ENCODE measurements around the gene ZNF276. TPM values are rescaled to one million over a fixed set of nuclear protein-coding genes. Genes with fewer than 3 reads are reported as not detected.
"Not testable (repeated sequence)": the region's sequence is repeated elsewhere in the genome, so short reads cannot be mapped to it uniquely, and the experiment has no call there.

The ZNF276 gene
- total RNA-seq, 1 donor from 2014 or later = 9.0 TPM

DNA sequence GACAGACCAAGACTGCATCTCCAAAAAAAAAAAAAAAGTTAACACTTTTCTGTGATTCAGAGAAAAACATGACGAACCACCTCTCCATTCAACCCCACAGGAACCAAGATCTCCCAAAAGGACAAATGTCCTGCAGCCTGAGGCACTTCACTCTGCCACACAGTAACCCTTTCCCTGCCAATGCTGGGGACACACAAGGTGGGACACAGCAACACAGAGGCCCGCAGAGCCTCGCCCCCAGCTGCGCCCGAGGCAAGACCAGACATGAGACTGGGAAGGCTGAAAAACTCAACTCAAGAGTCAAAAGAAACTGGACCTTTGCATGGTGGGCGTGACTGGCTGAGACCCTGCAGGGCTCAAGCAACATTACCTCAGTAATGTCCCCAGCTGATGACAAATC is 61.2 kb downstream of the ZNF276 start:
- DNase-seq (ENCODE audit: low read depth in 2 of 2) = no peak

DNA sequence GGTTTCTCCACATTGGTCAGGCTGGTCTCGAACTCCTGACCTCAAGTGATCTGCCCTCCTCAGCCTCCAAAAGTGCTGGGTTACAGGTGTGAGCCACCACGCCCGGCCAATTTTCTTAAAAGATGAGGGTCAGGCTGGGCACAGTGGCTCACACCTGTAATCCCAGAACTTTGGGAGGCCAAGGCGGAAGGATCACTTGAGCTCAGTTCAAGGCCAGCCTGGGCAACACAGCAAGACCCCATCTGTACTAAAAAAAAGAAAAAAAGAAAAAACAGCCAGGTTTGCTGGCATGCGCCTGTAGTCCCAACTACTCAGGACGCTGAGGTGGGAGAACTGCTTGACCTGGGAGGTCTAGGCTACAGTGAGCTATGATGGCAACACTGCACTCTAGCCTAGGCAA is 62.6 kb downstream of the ZNF276 start:
- DNase-seq (ENCODE audit: low read depth in 2 of 2) = not testable (repeated sequence)

DNA sequence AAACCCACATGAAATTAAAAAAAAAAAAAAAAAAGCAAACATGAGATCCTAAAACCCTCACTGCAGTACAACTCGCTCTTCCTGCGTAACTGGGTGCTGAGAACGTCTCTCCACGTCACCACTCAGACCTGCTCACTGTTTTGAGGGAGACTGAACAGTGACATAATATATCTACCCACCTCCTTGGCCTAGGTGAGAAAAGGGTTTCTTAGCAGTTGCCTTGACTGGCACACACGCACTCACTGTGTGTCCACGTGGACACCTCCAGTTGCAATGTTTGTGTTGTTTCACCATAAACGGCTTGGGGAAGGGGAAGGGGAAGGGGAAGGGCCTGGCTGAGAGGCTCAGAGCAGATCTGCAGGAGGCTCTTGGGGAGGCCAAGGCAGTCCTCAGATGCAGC is 63.1 kb downstream of the ZNF276 start:
- no peak for DNase-seq (ENCODE audit: low read depth in 2 of 2)

DNA sequence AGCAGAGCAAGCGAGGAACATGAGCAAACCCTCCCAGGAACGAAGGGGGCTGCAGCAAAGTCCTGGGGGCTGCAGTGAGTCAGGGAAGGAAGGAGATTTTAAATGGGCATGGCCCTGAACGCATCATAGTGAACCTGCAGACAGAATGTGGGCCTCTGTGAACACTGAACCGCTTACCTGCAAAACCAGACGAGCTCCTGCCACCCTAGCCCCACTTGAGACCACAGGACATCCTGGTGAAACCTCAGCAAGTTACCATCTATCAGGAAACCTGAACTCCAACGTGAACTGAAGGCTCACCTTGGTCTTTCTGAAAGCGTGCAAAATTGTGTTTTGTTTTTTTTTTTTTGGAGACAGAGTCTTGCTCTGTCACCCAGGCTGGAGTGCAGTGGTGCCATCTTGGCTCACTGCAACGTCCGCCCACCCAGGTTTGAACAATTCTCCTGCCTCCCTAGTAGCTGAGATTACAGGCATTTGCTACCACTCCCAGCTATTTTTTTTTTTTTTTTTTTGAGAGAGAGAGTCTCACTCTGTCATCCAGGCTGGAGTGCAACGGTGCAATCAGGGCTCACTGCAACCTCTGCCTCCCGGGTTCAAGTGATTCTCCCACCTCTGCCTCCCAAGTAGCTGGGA is 64.3 kb downstream of the ZNF276 start:
- no peak for DNase-seq (ENCODE audit: low read depth in 2 of 2)

DNA sequence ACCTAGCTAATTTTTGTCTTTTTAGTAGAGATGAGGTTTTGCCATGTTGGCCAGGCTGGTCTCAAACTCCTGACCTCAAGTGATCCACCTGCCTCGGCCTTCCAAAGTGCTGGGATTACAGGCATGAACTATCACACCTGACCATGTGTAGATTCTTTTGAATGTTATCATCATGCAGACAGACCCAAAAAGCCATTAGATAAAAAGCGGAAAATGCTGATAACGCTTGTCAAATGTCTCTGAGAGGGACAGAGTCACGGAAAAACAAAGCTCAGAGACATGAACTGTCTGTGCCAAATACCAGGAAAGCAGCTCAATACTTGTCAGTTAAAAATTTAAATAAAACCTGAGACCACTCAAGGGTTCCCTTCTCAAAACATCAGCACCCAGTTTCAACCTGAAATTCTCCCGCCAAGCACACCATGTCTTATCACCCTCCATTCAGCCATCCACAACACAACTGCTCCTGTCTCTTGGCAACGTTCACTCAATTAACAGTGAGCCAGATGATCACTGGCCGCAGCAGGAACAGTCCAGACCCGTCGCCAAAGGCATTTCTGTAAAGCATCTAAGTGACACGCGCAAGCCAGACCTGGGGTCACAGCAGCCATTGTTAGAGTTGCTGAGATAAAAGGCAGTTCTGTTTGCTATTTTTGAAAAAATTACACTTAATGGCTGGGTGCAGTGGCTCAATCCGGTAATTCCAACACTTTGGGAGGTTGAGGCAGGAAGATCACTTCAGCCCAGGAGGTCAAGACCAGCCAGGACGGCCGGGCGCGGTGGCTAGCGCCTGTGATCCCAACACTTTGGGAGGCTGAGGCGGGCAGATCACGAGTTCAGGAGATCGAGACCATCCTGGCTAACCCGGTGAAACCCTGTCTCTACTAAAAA is 65.4 kb downstream of the ZNF276 start:
- no peak for DNase-seq (ENCODE audit: low read depth in 2 of 2)

DNA sequence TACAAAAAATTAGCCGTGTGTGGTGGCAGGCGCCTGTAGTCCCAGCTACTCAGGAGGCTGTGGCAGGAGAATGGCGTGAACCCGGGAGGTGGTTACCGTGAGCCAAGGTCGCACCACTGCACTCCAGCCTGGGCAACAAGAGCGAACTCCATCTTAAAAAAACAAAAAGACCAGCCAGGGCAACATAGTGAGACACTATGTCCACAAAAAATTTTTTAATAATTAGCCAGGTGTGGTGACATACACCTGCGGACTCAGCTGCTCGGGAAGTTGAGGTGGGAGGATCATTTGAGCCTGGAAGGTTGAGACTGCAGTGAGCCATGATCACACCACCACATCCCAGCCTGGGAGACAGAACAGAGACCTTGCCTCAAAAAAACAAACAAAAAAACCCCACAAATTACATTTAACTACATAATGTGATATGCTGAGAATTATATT is 66.0 kb downstream of the ZNF276 start:
- no peak for DNase-seq (ENCODE audit: low read depth in 2 of 2)

Other genes with a start within 250 kb of the ZNF276 start
- gene ANKRD11, start 231.0 kb upstream of the ZNF276 start, total RNA-seq = 33.1 and 55.5 TPM in 2 replicates
- 93.1 and 118 TPM in 2 replicates for gene SPG7, start 213.1 kb upstream of the ZNF276 start, total RNA-seq
- 2,608 and 3,128 TPM in 2 replicates for gene RPL13, start 160.9 kb upstream of the ZNF276 start, total RNA-seq
- gene CPNE7, start 145.8 kb upstream of the ZNF276 start, total RNA-seq = 0.25 and 2.4 TPM in 2 replicates
- 0.13 TPM in 2 replicates for gene DPEP1, start 107.9 kb upstream of the ZNF276 start, total RNA-seq
- 63.4 and 87.0 TPM in 2 replicates for gene CHMP1A, start 63.8 kb upstream of the ZNF276 start, total RNA-seq
- gene SPATA33, start 63.7 kb upstream of the ZNF276 start, total RNA-seq = 1.0 and 1.5 TPM in 2 replicates
- gene CDK10, start 34.8 kb upstream of the ZNF276 start, total RNA-seq = 28.2 and 37.7 TPM in 2 replicates
- 10.0 and 17.4 TPM in 2 replicates for gene SPATA2L, start 19.8 kb upstream of the ZNF276 start, total RNA-seq
- gene VPS9D1, start 639 bp upstream of the ZNF276 start, total RNA-seq = 4.1 and 8.6 TPM in 2 replicates
- gene FANCA, start 95.1 kb downstream of the ZNF276 start, total RNA-seq = 8.9 and 12.1 TPM in 2 replicates
- gene SPIRE2, start 106.9 kb downstream of the ZNF276 start, total RNA-seq = 1.0 and 2.4 TPM in 2 replicates
- gene TCF25, start 152.1 kb downstream of the ZNF276 start, total RNA-seq = 132 and 154 TPM in 2 replicates
- 1.0 and 1.1 TPM in 2 replicates for gene MC1R, start 197.3 kb downstream of the ZNF276 start, total RNA-seq
- gene TUBB3, start 201.8 kb downstream of the ZNF276 start, total RNA-seq = 76.0 and 137 TPM in 2 replicates
- gene DEF8, start 227.2 kb downstream of the ZNF276 start, total RNA-seq = 83.8 and 95.1 TPM in 2 replicates